HG03045 (cell line): ENCODE measurements around the gene KRTAP19-7.

Experiments used
- ATAC-seq: cut with Tn5 transposase; IDR thresholded peaks from one replicate; pipeline ENCODE4 v1.9.1; 2021; ENCODE audit warnings: mild to moderate bottlenecking, moderate library complexity; ENCODE audit not compliant: unreplicated experiment

The KRTAP19-7 gene

GRCh38 chr21:30561264-30561895 is at the start of gene KRTAP19-7:
TSS of gene KRTAP19-7 (minus strand) at chr21:30561314. CDS start at chr21:30561289, 25 bp downstream.
- ATAC-seq, result no peak

GRCh38 chr21:30605968-30606367 is 44.9 kb upstream of the KRTAP19-7 start:
- ATAC-seq, result no peak

GRCh38 chr21:30600787-30601186 is 39.7 kb upstream of the KRTAP19-7 start, which contains the start of gene KRTAP22-1:
TSS of gene KRTAP22-1 (plus strand) at chr21:30601087.
- ATAC-seq, result no peak

GRCh38 chr21:30598802-30599201 is 37.7 kb upstream of the KRTAP19-7 start, which contains the start of gene KRTAP6-2:
TSS of gene KRTAP6-2 (minus strand) at chr21:30598902. CDS start at chr21:30598874, 28 bp downstream.
- no peak for ATAC-seq

GRCh38 chr21:30592140-30592539 is 31.0 kb upstream of the KRTAP19-7 start, which contains the start of gene KRTAP6-3:
TSS of gene KRTAP6-3 (plus strand) at chr21:30592440. CDS start at chr21:30592446, 6 bp downstream.
- no peak for ATAC-seq

- ATAC-seq, result no peak
Measured at GRCh38 chr21:30590297-30590696, 29.2 kb upstream of the KRTAP19-7 start, which contains the start of gene KRTAP22-2. TSS of gene KRTAP22-2 (minus strand) at chr21:30590397.

- ATAC-seq, result no peak
Measured at GRCh38 chr21:30582870-30583269, 21.8 kb upstream of the KRTAP19-7 start.

GRCh38 chr21:30580132-30580531 is 19.0 kb upstream of the KRTAP19-7 start:
- no peak for ATAC-seq

GRCh38 chr21:30579346-30579745 is 18.2 kb upstream of the KRTAP19-7 start:
- no peak for ATAC-seq

GRCh38 chr21:30577766-30578165 is 16.7 kb upstream of the KRTAP19-7 start:
- no peak for ATAC-seq

- ATAC-seq, result no peak
Measured at GRCh38 chr21:30567617-30568016, 6.5 kb upstream of the KRTAP19-7 start.

GRCh38 chr21:30563630-30564029 is 2.5 kb upstream of the KRTAP19-7 start:
- no peak for ATAC-seq

GRCh38 chr21:30563072-30563471 is 2.0 kb upstream of the KRTAP19-7 start:
- no peak for ATAC-seq

- ATAC-seq, result no peak
Measured at GRCh38 chr21:30561957-30562356, 843 bp upstream of the KRTAP19-7 start.

- no peak for ATAC-seq
Measured at GRCh38 chr21:30555095-30555494, 6.0 kb downstream of the KRTAP19-7 start.

- ATAC-seq, result no peak
Measured at GRCh38 chr21:30552782-30553181, 8.3 kb downstream of the KRTAP19-7 start.

- no peak for ATAC-seq
Measured at GRCh38 chr21:30541764-30542163, 19.4 kb downstream of the KRTAP19-7 start, which contains the start of gene KRTAP19-6. TSS of gene KRTAP19-6 (minus strand) at chr21:30541864. CDS start at chr21:30541833, 31 bp downstream.

- ATAC-seq, result no peak
Measured at GRCh38 chr21:30518876-30519275, 42.2 kb downstream of the KRTAP19-7 start.

GRCh38 chr21:30515681-30516080 is 45.4 kb downstream of the KRTAP19-7 start:
- no peak for ATAC-seq
